Raji (cell line): Measurements from ENCODE around the gene KANK2.

Experiments
- POLR2A ChIP-seq: IDR thresholded peaks from 2 replicates; pipeline ENCODE4 v1.6.1; 2011; ENCODE audit warnings: low read depth, low read length, control low read depth; ENCODE audit not compliant: insufficient read depth

KANK2 gene

GRCh38 chr19:11115042-11115441, 82.3 kb downstream of the KANK2 start:
- no peak for TF ChIP-seq POLR2A
